HG03442 (cell line): ENCODE measurements around the gene ATP13A2.

Experiments
- ATAC-seq: cut with Tn5 transposase; IDR thresholded peaks from one replicate; pipeline ENCODE4 v1.9.1; 2021; ENCODE audit warnings: mild to moderate bottlenecking, moderate library complexity; ENCODE audit not compliant: unreplicated experiment

Gene ATP13A2

GRCh38 chr1:17004466-17005364, 7.0 kb downstream of the ATP13A2 start:
- ATAC-seq: no peak

- no peak for ATAC-seq
These were observed 9.2 kb downstream of the ATP13A2 start for GRCh38 chr1:17002524-17002902.

GRCh38 chr1:17001760-17002523, 9.8 kb downstream of the ATP13A2 start:
- no peak for ATAC-seq

GRCh38 chr1:16999863-17000262, 11.9 kb downstream of the ATP13A2 start:
- no peak for ATAC-seq

GRCh38 chr1:16998589-16998988, 13.1 kb downstream of the ATP13A2 start:
- ATAC-seq: no peak

- no peak for ATAC-seq
These were observed 14.9 kb downstream of the ATP13A2 start for GRCh38 chr1:16996845-16997244.

DNA sequence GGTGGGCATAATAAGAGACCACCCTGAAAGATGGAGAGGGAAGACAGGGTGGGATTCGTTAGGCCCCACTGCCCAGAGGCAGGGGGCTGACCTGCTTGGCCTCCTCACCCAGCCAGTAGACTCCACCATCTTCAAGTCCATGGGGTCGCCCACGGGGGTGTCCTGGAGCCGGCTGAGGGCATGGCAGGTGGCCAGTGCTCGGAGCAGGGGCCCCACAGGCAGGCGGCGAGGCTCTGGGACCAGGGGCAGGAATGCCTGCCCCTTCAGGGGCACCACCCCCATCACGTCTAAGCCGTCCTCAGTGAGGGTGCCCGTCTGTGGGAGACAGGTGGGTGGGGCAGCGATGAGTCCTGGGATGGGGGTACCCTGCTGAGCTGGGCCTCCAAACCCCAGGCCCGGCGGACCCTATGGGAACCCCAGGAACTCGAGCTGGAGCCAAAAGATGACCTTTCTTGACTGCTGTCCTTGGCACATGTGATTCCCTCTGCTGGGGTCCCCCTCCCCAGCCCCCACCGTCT, 18.1 kb downstream of the ATP13A2 start:
- ATAC-seq: no peak

GRCh38 chr1:16992675-16993074, 19.1 kb downstream of the ATP13A2 start:
- ATAC-seq: no peak

GRCh38 chr1:16992102-16992501, 19.6 kb downstream of the ATP13A2 start:
- no peak for ATAC-seq

DNA sequence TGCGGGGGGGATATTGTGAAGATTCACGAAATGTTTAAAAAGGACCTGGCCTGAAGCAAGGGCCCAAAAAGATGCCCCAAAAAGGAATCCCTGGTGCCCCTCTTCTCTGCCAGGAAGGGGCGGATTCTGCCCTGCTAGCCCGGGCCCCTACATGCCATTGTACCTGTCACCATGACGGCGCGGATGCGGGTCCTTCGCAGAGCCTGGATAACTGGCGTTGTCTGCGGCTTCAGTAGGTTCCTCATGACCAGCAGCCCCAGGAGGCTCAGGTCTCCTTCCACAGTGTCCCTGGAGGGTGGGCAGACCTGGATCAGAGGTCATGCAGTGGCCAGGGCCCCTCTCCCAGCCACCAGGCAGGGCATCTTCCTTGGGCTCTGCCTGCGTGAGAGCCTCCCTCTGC, 20.2 kb downstream of the ATP13A2 start:
- no peak for ATAC-seq

- no peak for ATAC-seq
These were observed 21.9 kb downstream of the ATP13A2 start for GRCh38 chr1:16989676-16990391.

DNA sequence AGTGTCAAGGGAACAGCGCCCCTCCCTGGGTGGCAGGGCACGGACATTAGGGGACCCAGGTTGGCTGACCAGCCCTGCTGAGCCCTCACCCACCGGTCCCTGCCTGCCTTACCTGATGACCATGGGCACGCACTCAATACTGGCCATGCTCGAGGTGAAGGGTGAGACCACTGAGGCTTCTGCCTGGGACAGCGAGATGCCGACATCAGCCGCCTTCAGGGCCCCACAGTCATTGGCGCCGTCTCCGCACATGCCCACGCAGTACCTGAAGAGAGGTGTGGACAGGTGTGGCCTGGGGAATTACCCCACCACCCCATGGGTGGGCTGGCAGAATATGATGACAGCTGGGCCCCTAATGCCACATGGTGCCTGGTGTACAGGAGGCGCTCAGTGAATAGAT, 23.5 kb downstream of the ATP13A2 start:
- no peak for ATAC-seq

DNA sequence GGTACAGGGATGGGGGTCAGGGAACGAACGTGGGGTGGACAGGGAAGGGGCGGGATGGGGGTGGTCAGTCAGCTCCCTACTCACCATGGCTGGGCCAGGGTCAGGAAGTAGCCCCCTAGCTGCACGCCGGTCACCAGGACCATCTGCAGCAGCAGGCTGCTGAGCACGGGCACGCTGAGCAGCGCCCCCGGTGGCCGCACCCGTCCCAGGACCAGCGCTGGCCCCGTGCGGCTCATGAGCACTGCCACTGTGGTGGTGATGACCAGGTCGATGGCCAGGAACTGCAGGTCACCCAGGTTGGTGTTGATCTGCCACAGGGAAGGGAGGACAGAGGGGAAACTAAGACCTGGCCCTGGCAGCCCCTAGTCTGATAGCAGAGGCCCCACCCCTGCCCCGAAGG, 24.8 kb downstream of the ATP13A2 start:
- ATAC-seq: no peak

GRCh38 chr1:16986560-16986959, 25.2 kb downstream of the ATP13A2 start:
- ATAC-seq: no peak

DNA sequence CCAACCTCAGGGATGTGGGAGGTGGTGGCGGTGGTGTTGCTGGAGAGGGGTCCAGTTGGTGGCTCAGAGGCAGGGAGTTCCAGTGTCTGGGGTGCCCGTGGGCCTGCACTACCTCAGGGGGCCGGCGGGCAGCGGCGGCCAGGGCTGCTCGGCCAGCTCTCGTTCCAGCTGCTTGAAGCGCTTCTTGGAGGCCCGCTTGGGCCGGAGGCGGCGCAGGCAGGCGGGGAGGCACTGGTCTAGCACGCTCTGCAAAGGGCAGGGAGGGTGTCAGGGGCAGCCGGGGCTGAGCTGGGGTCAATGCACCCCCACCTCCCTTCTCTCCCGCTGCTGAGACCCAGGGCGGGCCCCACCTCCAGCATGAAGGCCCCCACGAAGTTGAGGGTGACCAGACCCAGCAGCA, 25.6 kb downstream of the ATP13A2 start:
- ATAC-seq: no peak

GRCh38 chr1:16984717-16985116, 27.0 kb downstream of the ATP13A2 start:
- no peak for ATAC-seq

- ATAC-seq: no peak
These were observed 28.1 kb downstream of the ATP13A2 start for GRCh38 chr1:16983649-16984048.

- no peak for ATAC-seq
These were observed 28.8 kb downstream of the ATP13A2 start for GRCh38 chr1:16982902-16983301.

DNA sequence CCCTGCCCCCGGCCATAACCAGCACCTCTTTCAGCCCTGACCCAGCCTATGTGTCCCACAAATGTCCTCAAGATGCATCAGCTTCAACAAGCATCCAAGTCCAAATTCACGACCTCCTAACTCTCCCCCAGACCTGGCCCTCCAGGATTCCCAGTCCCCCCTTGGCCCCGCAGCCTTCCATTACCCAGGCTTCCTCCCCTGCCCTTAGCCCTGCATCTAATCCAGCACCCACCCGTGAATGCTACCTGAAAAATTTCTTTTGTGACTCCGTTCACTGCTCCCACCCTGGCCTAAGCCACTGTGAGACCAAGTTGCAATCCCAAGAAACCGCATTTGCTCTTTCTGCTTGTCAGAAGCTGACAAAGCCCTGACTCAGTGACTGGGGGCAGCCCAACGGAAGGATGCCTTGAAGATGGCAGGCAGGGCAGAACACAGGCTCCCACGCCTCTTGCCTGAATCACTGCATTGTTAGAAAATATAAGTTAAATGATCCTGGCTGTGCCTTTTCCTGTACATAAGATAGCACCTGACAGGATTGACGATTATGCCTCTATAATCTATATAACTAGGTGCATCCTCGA, 30.4 kb downstream of the ATP13A2 start:
- ATAC-seq: no peak

DNA sequence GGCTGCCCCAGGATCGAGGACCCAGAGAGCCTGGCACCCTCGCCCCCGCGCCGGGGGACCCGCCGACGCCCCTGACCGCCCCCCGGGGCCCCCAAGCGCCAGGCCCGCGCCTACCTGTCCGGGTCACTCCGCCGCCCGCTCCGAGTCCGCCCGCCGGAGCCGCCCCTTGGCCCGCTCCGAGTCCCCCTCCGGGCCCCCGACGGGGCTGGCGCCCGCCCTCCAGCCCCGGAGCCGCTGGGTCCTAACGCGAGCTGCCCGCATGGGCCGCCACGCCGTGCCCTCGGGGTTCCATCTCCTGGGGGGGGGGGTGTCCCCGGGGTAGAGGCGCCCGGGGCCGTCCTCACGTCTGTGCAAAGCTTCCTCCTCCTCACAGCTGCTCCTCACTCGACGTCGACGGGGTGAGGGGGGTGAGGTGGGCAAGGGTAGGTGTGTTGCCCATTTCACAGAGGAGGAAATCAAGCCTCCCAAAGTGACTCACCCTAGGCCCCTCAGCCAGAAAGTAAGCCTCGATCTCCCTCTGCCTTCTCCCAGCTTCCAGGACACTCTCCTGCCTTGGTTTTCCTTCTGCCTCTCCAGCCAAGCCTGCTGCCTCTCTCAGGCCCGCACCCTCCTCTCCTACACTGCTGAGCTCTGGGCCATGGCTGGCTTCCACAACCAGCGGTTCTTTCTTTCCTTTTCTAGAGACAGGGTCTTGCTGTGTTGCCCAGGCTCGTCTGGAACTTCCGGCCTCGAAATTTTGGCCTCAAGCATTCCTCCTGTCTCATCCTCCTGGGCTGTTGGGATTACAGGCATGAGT, 31.1 kb downstream of the ATP13A2 start, which contains the start of gene MFAP2:
Gene MFAP2 (minus strand): TSS at position 148 of the 796 bp plus-strand sequence. CDS start 2,347 bp downstream, outside the sequence.
- ATAC-seq: no peak
